Measurements from ENCODE around the gene COL4A4.

GRCh38 chr2:227006189-227006897 lies 157.7 kb downstream of the COL4A4 start:
- TF ChIP-seq, protein P1, sequence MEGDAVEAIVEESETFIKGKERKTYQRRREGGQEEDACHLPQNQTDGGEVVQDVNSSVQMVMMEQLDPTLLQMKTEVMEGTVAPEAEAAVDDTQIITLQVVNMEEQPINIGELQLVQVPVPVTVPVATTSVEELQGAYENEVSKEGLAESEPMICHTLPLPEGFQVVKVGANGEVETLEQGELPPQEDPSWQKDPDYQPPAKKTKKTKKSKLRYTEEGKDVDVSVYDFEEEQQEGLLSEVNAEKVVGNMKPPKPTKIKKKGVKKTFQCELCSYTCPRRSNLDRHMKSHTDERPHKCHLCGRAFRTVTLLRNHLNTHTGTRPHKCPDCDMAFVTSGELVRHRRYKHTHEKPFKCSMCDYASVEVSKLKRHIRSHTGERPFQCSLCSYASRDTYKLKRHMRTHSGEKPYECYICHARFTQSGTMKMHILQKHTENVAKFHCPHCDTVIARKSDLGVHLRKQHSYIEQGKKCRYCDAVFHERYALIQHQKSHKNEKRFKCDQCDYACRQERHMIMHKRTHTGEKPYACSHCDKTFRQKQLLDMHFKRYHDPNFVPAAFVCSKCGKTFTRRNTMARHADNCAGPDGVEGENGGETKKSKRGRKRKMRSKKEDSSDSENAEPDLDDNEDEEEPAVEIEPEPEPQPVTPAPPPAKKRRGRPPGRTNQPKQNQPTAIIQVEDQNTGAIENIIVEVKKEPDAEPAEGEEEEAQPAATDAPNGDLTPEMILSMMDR (IDR thresholded peaks at IDR 0.05; ENCODE audit: extremely low read depth in 1 of 2, insufficient read depth in 1 of 2, low read depth in 1 of 2, low read length in 2 of 2) = no peak
- no peak for TF ChIP-seq EZH2 (IDR thresholded peaks at IDR 0.05; ENCODE audit: borderline replicate concordance, low read depth, low read length, severe bottlenecking)
- TF ChIP-seq POLR2A (IDR thresholded peaks at IDR 0.05; ENCODE audit: low read depth, low read length) = no peak
- no peak for TF ChIP-seq GATA2 (IDR thresholded peaks at IDR 0.05; ENCODE audit: insufficient read depth, insufficient read length, low read depth, low read length)
- no peak for TF ChIP-seq JUN (IDR thresholded peaks at IDR 0.05; ENCODE audit: borderline replicate concordance, insufficient read depth, insufficient read length, low read depth)
- no peak for TF ChIP-seq FOS (IDR thresholded peaks at IDR 0.05; ENCODE audit: borderline replicate concordance, insufficient read depth, low read length)
- no peak for TF ChIP-seq POLR2AphosphoS5 (IDR thresholded peaks at IDR 0.05; ENCODE audit: insufficient read depth, low read depth, low read length)
- no peak for TF ChIP-seq MAX (IDR thresholded peaks at IDR 0.05; ENCODE audit: insufficient read depth, insufficient read length)
- TF ChIP-seq MYC (IDR thresholded peaks at IDR 0.05; ENCODE audit: low read depth, low read length) = no peak
